ENCODE measurements around the gene IFNL2.
"Not testable (repeated sequence)": the region's sequence is repeated elsewhere in the genome, so short reads cannot be mapped to it uniquely, and the experiment has no call there.

DNA sequence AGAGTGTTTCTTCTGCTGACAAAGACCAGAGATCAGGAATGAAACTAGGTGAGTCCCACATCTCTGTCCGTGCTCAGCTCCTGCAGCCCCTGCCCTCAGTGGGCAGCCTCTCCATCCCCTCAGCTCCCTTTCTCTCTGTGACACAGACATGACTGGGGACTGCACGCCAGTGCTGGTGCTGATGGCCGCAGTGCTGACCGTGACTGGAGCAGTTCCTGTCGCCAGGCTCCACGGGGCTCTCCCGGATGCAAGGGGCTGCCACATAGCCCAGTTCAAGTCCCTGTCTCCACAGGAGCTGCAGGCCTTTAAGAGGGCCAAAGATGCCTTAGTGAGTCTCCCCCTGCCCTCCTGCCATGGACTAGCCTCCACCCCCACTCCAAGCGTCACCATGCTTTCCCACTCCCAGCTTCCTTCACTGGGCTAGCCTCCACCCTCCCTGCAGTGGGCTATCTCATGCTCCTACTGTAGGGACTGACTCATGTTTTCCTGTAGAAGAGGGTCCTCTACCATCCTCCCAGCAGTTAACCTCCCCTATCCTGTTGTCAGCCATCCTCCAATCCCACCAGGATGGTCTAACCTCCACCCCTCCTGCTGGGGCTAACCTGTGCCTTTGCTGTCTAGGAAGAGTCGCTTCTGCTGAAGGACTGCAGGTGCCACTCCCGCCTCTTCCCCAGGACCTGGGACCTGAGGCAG, 481 bp downstream of the IFNL2 start:
- not testable (repeated sequence) for TF ChIP-seq CTCF, POLR2A, EP300 (IDR thresholded peaks at IDR 0.05)
